Stimulated activated CD8-positive, alpha-beta memory T cell treated with anti-CD3 and anti-CD28 coated beads, Interleukin-4, amount 100 ng/mL, for 24 hours (primary cell): ENCODE data around the gene CMTM2.
"Not testable (repeated sequence)": the region's sequence is repeated elsewhere in the genome, so short reads cannot be mapped to it uniquely, and the experiment has no call there.

Experiments
- DNase-seq: peaks from one replicate; pipeline ENCODE4 v3.0.0-alpha.2; 2020; ENCODE audit warnings: low read depth

Gene CMTM2

GRCh38 chr16:66609139-66609510 lies 29.9 kb downstream of the CMTM2 start:
- no peak for DNase-seq

GRCh38 chr16:66610111-66610820 lies 31.0 kb downstream of the CMTM2 start:
- no peak for DNase-seq

DNA sequence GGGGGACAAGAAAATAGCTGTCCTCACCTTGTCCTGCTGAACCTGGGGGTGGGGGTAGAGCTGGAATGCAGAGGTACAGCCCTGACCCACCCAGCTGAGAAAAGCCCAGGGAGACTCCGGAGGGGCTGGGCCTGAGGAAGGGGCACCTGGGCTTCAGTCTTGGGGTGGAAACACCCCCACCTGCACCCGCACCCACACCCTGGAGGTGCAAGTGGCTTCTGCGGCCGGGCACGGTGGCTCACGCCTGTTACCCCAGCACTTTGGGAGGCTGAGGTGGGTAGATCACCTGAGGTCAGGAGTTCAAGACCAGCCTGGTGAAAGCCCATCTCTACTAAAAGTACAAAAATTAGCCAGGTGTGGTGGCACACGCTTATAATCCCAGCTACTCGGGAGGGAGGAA lies 32.6 kb downstream of the CMTM2 start:
- DNase-seq: not testable (repeated sequence)

GRCh38 chr16:66612422-66612821 lies 33.2 kb downstream of the CMTM2 start:
- DNase-seq: no peak

DNA sequence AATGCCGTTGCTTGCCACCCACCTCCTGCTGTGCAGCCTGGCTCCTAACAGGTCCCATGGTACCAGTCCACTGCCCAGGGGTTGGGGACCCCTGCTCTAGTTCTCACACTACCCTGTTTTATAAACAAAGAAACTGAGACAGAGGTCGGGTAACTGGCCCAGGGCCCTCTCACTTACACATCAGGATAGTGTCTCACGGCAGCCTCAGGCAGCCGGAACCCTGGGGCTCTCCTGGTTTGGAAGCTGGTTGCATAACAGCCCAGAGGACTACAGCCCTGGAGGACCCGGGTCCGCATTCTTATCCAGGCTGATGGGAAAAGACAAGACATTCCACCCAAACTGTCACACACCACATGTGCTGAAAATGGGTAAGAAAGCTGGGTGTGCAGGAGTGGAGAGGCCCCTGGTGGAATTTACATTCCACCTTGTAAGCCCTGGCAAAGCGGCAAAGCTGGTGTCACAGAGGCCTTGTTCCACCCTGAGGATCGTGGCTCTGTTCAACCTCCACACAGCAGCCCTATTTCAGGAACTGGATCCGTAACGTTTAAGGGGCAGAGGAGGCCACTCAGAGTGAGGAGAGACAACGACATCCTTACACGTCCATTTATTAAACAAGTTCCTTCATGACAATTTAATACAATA lies 35.0 kb downstream of the CMTM2 start:
- no peak for DNase-seq

DNA sequence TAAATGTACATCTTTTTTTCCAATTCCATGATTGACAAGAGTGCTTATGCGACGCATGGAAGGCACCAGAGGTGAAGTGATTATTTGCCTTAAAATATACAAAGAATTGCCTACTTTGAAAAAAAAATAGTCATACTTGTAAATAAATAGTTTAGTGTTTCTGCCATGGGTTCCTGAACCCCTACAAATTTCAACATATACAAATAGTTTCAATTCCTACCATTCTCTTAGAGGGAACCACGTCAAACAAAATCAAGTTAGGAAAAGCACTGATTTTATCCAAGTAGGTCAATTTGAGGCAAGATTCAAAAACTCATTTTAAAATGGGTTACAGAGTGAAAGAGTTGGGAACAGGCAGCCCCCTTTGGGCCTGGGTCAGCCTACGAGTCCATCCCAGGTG lies 36.9 kb downstream of the CMTM2 start:
- DNase-seq: no peak

DNA sequence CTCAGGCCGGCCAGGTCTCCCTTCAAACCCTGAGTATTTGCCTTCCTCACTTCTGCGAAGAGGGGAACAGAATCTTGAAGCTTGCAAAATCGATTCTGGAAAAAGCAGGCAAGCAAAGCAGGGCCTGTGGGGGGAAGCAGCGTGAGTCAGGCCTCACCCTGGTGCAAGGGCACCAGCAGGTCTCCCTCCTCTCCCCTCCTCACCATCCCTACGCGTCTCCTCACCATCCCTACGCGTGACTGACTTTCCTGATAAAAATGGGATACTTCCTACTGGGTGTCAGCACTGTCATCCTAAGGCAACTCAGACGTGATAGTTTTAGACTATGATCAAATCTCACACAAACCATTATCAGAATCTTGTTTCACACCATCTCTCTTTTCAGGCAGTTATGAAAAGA lies 37.3 kb downstream of the CMTM2 start:
- DNase-seq: no peak

DNA sequence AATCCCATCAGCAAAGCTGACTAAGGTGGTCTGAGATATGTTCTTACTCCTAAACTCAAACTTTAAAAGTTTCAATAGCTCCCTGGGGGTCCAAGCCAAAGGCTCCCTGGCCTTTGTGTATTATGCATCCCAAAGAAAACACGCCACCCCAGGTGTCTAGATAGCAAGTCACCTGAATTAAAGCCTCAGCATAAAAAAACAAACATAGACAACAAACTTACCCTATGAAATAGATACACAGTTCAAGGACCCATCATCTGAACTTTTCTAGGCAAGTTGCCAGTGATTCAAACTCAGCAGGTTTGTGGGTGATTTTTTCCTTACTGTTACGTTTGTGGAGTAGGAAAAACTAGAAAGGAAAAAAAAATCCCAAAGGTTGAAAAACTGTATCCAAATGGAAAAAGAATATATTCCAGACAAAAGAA lies 37.8 kb downstream of the CMTM2 start:
- no peak for DNase-seq

GRCh38 chr16:66617728-66618127 lies 38.5 kb downstream of the CMTM2 start:
- no peak for DNase-seq

DNA sequence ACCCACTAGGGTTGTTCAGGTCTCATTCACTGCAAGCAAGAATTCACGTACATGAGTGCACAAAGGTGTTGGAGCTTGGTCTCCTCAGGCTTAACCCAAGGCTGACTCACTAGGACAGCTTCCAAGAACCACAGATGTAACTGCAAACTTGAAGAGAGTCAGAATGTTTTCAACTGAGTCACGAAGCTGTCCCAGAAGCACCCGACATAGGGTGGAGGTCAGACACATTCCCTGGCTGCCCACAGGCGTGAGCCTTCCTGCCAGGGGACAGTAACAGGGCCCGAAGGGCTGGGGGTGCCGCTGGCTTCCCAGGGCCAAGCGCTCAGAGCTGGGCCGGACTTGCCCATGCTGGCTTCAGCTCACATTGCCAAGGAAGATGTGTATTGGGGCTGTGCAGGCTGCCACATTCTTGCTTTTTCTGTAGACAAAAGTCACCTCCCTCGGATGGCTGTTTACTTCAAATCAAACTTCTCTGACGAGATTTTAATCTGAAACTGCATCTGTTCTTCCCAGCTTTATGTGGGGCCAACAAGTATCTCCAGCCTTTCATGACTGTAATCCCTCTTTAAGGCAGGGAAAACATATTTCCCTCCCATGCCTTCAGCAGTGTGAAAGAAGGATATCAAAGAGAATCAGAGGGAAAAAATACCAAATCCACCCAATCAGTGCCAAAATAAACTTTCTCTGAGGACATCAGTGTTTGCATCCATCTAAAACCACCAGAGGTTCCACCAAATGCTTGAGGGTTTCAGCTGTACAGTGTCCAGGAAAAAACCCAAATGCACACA lies 39.5 kb downstream of the CMTM2 start:
- no peak for DNase-seq

DNA sequence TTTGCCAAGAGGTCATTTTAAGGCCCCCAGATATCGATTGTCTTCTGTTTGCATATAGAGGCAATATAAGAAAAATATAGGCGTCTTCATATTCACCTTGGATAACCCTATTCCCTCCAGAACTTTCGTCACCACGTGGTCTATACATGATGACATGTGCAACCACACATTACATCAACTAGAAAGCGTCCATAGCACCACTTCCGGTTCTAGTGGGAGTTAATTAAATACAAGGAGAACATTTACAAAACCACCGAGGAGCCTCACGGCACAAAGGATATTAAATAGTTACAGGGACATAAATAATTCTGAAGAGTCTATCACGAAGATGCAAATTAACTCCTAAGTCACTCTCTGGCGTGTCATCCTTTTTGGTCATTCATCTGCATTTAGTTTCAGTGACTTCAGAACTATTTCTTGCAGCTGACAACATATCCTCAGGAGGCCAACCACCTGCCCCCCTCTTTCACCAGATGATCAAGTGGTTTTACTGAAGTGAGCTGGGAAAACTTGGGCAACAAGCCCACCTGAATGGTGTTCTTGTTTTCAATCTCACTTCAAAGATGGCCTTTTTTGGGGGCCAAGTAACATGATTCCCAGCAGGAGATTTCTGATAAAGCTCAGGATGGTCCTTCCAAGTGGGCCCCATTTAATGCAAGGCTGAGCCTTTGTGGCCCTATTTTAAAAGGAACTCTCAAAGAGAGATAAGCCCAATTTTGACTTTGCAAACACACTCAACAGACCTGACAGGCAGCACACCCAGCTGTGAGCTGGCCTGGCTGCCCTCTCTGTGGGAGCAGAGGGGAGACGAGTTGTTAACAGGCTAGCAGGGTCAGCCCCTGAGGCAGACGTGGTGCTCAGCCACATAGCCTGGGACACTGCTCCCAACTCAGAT lies 40.5 kb downstream of the CMTM2 start:
- no peak for DNase-seq

- DNase-seq: no peak
Measured at GRCh38 chr16:66620429-66620795, 41.1 kb downstream of the CMTM2 start.

GRCh38 chr16:66621973-66622372 lies 42.7 kb downstream of the CMTM2 start:
- no peak for DNase-seq

GRCh38 chr16:66622863-66623262 lies 43.6 kb downstream of the CMTM2 start:
- DNase-seq: no peak

DNA sequence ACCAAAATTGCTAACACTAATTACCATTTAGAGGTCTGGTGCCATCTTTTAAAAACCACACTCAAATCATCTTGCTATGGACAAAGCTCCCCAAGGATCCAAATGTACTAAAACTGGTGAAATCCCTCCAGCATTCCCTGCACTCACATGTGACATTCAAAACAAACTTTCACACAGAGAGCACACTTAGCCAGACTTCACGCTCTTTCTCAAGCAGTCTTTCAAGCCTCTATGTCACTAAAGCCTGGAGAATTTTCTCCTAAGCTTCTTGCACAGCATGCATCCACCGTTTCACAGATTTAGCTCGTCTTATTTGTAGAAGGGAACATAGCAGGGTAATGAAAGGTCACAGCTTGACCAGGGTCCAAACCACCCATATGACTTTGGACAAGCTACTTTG lies 44.5 kb downstream of the CMTM2 start:
- DNase-seq: no peak

DNA sequence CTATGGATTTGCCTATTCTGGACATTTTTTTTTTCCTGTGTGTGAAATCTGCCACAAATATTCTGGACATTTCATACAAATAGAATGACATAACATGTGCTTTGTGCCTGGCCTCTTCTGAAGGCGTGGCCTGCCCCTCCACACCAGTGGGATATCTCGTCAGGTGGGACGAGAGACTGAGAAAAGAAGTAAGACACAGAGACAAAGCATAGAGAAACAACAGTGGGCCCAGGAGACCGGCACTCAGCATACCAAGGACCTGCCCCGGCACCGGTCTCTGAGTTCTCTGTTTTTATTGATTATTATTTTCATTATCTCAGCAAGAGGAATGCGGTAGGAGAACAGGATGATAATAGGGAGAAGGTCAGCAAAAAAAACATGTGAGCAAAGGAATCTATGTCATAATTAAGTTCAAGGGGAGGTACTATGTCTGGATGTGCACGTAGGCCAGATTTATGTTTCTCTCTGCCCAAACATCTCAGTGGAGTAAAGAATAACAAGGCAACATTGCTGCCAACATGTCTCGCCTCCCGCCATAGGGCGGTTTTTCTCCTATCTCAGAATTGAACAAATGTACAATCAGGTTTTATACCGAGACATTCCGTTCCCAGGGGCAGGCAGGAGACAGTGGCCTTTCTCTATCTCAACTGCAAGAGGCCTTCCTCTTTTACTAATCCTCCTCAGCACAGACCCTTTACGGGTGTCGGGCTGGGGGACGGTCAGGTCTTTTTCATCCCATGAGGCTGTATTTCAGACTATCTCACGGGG lies 48.5 kb downstream of the CMTM2 start:
- DNase-seq: not testable (repeated sequence)

- no peak for DNase-seq
Measured at GRCh38 chr16:66629856-66630255, 50.6 kb downstream of the CMTM2 start.

DNA sequence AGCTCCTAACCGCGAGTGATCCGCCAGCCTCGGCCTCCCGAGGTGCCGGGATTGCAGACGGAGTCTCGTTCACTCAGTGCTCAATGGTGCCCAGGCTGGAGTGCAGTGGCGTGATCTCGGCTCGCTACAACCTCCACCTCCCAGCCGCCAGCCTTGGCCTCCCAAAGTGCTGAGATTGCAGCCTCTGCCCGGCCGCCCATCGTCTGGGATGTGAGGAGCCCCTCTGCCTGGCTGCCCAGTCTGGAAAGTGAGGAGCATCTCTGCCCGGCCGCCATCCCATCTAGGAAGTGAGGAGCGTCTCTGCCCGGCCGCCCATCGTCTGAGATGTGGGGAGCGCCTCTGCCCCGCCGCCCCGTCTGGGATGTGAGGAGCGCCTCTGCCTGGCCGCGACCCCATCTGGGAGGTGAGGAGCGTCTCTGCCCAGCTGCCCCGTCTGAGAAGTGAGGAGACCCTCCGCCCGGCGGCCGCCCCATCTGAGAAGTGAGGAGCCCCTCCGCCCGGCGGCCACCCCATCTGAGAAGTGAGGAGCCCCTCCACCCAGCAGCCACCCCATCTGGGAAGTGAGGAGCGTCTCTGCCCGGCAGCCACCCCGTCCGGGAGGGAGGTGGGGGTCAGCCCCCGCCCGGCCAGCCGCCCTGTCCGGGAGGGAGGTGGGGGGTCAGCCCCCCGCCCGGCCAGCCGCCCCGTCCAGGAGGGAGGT lies 51.4 kb downstream of the CMTM2 start:
- DNase-seq: not testable (repeated sequence)

DNA sequence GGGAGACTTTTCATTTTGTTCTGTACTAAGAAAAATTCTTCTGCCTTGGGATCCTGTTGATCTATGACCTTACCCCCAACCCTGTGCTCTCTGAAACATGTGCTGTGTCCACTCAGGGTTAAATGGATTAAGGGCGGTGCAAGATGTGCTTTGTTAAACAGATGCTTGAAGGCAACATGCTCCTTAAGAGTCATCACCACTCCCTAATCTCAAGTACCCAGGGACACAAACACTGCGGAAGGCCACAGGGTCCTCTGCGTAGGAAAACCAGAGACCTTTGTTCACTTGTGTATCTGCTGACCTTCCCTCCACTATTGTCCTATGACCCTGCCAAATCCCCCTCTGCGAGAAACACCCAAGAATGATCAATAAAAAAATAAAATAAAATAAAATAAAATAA lies 52.3 kb downstream of the CMTM2 start:
- not testable (repeated sequence) for DNase-seq

GRCh38 chr16:66634527-66635196 lies 55.4 kb downstream of the CMTM2 start:
- no peak for DNase-seq
